NK-92 (cell line): ENCODE measurements around the gene LARP1B.
"Not testable (repeated sequence)": the region's sequence is repeated elsewhere in the genome, so short reads cannot be mapped to it uniquely, and the experiment has no call there.

ENCODE experiments used
- DNase-seq: peaks from one replicate; lab custom pipeline; 2025; ENCODE audit not compliant: unreplicated experiment; lab: John Stamatoyannopoulos, UW

LARP1B gene

GRCh38 chr4:128134925-128135324, 73.8 kb downstream of the LARP1B start:
- DNase-seq, result no peak

- no peak for DNase-seq
Observed at GRCh38 chr4:128135391-128135790, 74.3 kb downstream of the LARP1B start.

- no peak for DNase-seq
Observed at GRCh38 chr4:128141866-128142265, 80.8 kb downstream of the LARP1B start.

- DNase-seq, result no peak
Observed at GRCh38 chr4:128145727-128146126, 84.6 kb downstream of the LARP1B start.

- DNase-seq, result no peak
Observed at GRCh38 chr4:128153800-128154199, 92.7 kb downstream of the LARP1B start.

GRCh38 chr4:128155231-128155855, 94.2 kb downstream of the LARP1B start:
- DNase-seq, result no peak

- no peak for DNase-seq
Observed at GRCh38 chr4:128155874-128156456, 94.9 kb downstream of the LARP1B start.

GRCh38 chr4:128156472-128156871, 95.4 kb downstream of the LARP1B start:
- not testable (repeated sequence) for DNase-seq

- no peak for DNase-seq
Observed at GRCh38 chr4:128158894-128159293, 97.8 kb downstream of the LARP1B start.

GRCh38 chr4:128159967-128160366, 98.9 kb downstream of the LARP1B start:
- no peak for DNase-seq

GRCh38 chr4:128161138-128161537, 100.0 kb downstream of the LARP1B start:
- no peak for DNase-seq

GRCh38 chr4:128162434-128162833, 101.3 kb downstream of the LARP1B start:
- no peak for DNase-seq

GRCh38 chr4:128163177-128164117, 102.3 kb downstream of the LARP1B start:
- DNase-seq, result no peak

GRCh38 chr4:128166982-128167381, 105.9 kb downstream of the LARP1B start:
- no peak for DNase-seq

- no peak for DNase-seq
Observed at GRCh38 chr4:128168701-128169100, 107.6 kb downstream of the LARP1B start.

- no peak for DNase-seq
Observed at GRCh38 chr4:128169245-128169644, 108.1 kb downstream of the LARP1B start.

- DNase-seq, result no peak
Observed at GRCh38 chr4:128176643-128177042, 115.5 kb downstream of the LARP1B start.

- no peak for DNase-seq
Observed at GRCh38 chr4:128177498-128177897, 116.4 kb downstream of the LARP1B start.

GRCh38 chr4:128186623-128187022, 125.5 kb downstream of the LARP1B start:
- no peak for DNase-seq

GRCh38 chr4:128191115-128191781, 130.1 kb downstream of the LARP1B start:
- DNase-seq, result no peak
